Vagina (tissue), 2 donors: ENCODE measurements around the gene ZFYVE26. TPM values are rescaled to one million over a fixed set of nuclear protein-coding genes. Genes with fewer than 3 reads are reported as not detected.

ENCODE experiments used
- DNase-seq, 2 donors: peaks; one replicate each; pipeline ENCODE4 v3.0.0-alpha.2; 2017; ENCODE audit errors: extremely low spot score in 2 of 2
- H3K27ac ChIP-seq: fragments of 200-600 bp; sonication (generic); one replicate; pipeline ENCODE4 v1.5.1; 2019
- H3K27me3 ChIP-seq: fragments of 200-600 bp; sonication (generic); one replicate; pipeline ENCODE4 v1.5.1; 2019
- H3K36me3 ChIP-seq, 2 donors: fragments of 200-600 bp; sonication (generic); one replicate each; pipeline ENCODE4 v1.5.1; 2017 to 2019
- H3K4me1 ChIP-seq: fragments of 200-600 bp; sonication (generic); one replicate; pipeline ENCODE4 v1.5.1; 2019
- H3K4me3 ChIP-seq, 2 donors: fragments of 200-600 bp; sonication (generic); 1 replicate in 1 of 2; 2 replicates in 1 of 2; pipeline ENCODE4 v1.5.1; 2016 to 2019
- H3K9me3 ChIP-seq: fragments of 200-600 bp; sonication (generic); one replicate; pipeline ENCODE4 v1.5.1; 2019
- CTCF ChIP-seq, 3 experiments: fragments of 450-650 bp in 2 of 3; fragments of 200-600 bp in 1 of 3; sonication (generic) in 1 of 3; IDR thresholded peaks; one replicate each; pipeline ENCODE4 v1.5.1; 2017 to 2019; ENCODE audit warnings: antibody characterized with exemption in 3 of 3, mild to moderate bottlenecking in 2 of 3, moderate library complexity in 2 of 3
- POLR2A ChIP-seq, 2 donors: fragments of 450-650 bp; IDR thresholded peaks; one replicate each; pipeline ENCODE4 v1.6.1; 2017; ENCODE audit warnings: antibody characterized with exemption in 2 of 2, mild to moderate bottlenecking in 2 of 2, moderate library complexity in 2 of 2
- POLR2AphosphoS5 ChIP-seq, 2 donors: sonication (generic); formaldehyde crosslinking; IDR thresholded peaks; one replicate each; pipeline ENCODE4 v1.9.0; 2017; ENCODE audit warnings: antibody characterized with exemption in 2 of 2, mild to moderate bottlenecking in 2 of 2, low read depth in 1 of 2; ENCODE audit not compliant: insufficient read depth in 1 of 2
- intact Hi-C: fragments of 100-400 bp; cut with DNase I; formaldehyde crosslinking; loops from one replicate; pipeline ENCODE4 v1.15.1; 2023
- total RNA-seq: library from RNA; depleted of rRNA; stranded (reverse); fragments of >200 nt; gene quantifications from one replicate; pipeline ENCODE4 v1.2.3, GENCODE V29; 2016

The ZFYVE26 gene
- total RNA-seq, 1 donor from 2014 or later, result 30.2 TPM

GRCh38 chr14:67735336-67736147 is 80.8 kb downstream of the ZFYVE26 start:
- H3K27me3 ChIP-seq, result no peaks in the 10 kb centered on the region
- H3K27ac ChIP-seq, result no peak overlapping the region
- no peaks in the 10 kb centered on the region for H3K9me3 ChIP-seq
- H3K4me1 ChIP-seq, result peaks cover 5% of the 10 kb centered on the region
- no peak overlapping the region for H3K4me3 ChIP-seq
- H3K36me3 ChIP-seq, result no peaks in the 10 kb centered on the region
- TF ChIP-seq POLR2AphosphoS5 (IDR thresholded peaks at IDR 0.05; ENCODE audit: insufficient read depth in 1 of 2, low read depth in 1 of 2) (no peak), POLR2A (IDR thresholded peaks at IDR 0.05) (no peak), CTCF (IDR thresholded peaks at IDR 0.05) (no peak)
- intact Hi-C loops, result no loop called here
- DNase-seq, result no peak

- H3K4me1 ChIP-seq, result peaks cover 5% of the 10 kb centered on the region
- H3K9me3 ChIP-seq, result no peaks in the 10 kb centered on the region
- H3K27ac ChIP-seq, result no peak overlapping the region
- H3K36me3 ChIP-seq, result no peaks in the 10 kb centered on the region
- no peak for DNase-seq
- no peak for TF ChIP-seq POLR2AphosphoS5 (IDR thresholded peaks at IDR 0.05; ENCODE audit: insufficient read depth in 1 of 2, low read depth in 1 of 2)
- no peak for TF ChIP-seq CTCF (IDR thresholded peaks at IDR 0.05)
- TF ChIP-seq POLR2A (IDR thresholded peaks at IDR 0.05), result no peak
- no peaks in the 10 kb centered on the region for H3K27me3 ChIP-seq
- intact Hi-C loops, result no loop called here
- no peak overlapping the region for H3K4me3 ChIP-seq
Measured at GRCh38 chr14:67734675-67735074, 81.7 kb downstream of the ZFYVE26 start.

GRCh38 chr14:67733616-67734015 is 82.8 kb downstream of the ZFYVE26 start:
- Histone ChIP-seq H3K27me3 (no peaks in the 10 kb centered on the region), H3K4me3 (no peak overlapping the region), H3K4me1 (peaks cover under 1% of the 10 kb centered on the region), H3K36me3 (no peaks in the 10 kb centered on the region), H3K27ac (no peak overlapping the region), H3K9me3 (no peaks in the 10 kb centered on the region)
- intact Hi-C loops, result no loop called here
- no peak for DNase-seq
- TF ChIP-seq POLR2A (IDR thresholded peaks at IDR 0.05) (no peak), CTCF (IDR thresholded peaks at IDR 0.05) (no peak), POLR2AphosphoS5 (IDR thresholded peaks at IDR 0.05; ENCODE audit: insufficient read depth in 1 of 2, low read depth in 1 of 2) (no peak)

- no peak overlapping the region for H3K4me3 ChIP-seq
- H3K4me1 ChIP-seq, result no peaks in the 10 kb centered on the region
- TF ChIP-seq POLR2A (IDR thresholded peaks at IDR 0.05) (no peak), CTCF (IDR thresholded peaks at IDR 0.05) (no peak), POLR2AphosphoS5 (IDR thresholded peaks at IDR 0.05; ENCODE audit: insufficient read depth in 1 of 2, low read depth in 1 of 2) (no peak)
- H3K27ac ChIP-seq, result no peak overlapping the region
- H3K36me3 ChIP-seq, result no peaks in the 10 kb centered on the region
- H3K9me3 ChIP-seq, result no peaks in the 10 kb centered on the region
- DNase-seq, result no peak
- intact Hi-C loops, result no loop called here
- H3K27me3 ChIP-seq, result no peaks in the 10 kb centered on the region
Measured at GRCh38 chr14:67729072-67729885, 87.1 kb downstream of the ZFYVE26 start.
